Choroid plexus epithelial cell (primary cell): ENCODE data around the gene JUP.
"Not testable (repeated sequence)": the region's sequence is repeated elsewhere in the genome, so short reads cannot be mapped to it uniquely, and the experiment has no call there.

Experiments used
- DNase-seq: peaks from one replicate; pipeline ENCODE4 v3.0.0-alpha.2; 2010; ENCODE audit warnings: low read depth
- H3K4me3 ChIP-seq: 2 replicates; pipeline ENCODE4 v1.5.1; 2011; ENCODE audit warnings: low read depth, mild to moderate bottlenecking, control low read depth, low read length, moderate library complexity
- CTCF ChIP-seq: conservative IDR thresholded peaks from 2 replicates; pipeline ENCODE4 v1.5.1; 2011; ENCODE audit warnings: low read depth, mild to moderate bottlenecking, control low read depth, inconsistent platforms, low read length, moderate library complexity

The JUP gene

DNA sequence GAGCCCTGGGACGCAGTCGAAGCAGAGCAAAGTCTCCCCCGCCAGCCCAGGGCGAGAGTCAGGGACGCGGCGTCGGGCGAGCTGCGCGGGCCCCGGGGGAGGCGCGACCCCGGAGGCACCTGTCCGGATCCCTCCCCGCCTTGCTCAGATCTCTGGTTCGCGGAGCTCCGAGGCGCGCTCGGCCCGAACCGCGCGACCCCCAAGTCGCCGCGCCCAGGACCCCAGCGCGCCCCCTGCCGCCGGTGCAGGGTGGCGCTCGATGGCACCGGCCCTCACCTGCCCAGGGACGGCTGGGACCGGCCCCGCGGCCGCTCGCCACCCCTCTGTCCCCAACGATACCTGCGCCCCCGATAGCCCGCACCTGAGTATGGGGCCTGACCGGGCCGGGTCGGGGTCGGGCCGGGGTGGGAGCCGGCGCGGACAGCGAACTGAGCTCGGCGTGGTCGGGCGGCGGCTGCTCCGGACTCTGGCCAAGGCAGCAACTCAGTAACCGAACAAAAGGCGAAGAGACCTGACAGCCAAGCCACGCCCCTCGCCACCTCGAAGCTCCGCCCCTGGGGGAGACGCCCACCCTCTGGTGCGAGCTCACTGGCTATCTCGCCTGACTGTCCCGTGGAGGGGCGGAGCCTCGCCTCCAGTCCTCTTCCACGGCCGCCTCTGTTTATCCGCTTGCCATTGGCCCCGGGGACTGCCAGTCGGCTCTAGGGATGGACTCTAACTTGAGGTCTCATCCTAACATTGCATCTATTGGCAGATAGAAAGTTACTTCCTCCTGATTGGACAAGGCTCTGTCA lies at the start of gene JUP:
Gene JUP, minus strand, starts transcription at position 485 of the 794 bp plus-strand sequence. CDS start 14,857 bp downstream, outside the sequence.
- peak within 1 kb of the TSS; percentile 82 for H3K4me3 ChIP-seq
- DNase-seq, result peak; percentile 100
- TF ChIP-seq CTCF, result peak; percentile 26

DNA sequence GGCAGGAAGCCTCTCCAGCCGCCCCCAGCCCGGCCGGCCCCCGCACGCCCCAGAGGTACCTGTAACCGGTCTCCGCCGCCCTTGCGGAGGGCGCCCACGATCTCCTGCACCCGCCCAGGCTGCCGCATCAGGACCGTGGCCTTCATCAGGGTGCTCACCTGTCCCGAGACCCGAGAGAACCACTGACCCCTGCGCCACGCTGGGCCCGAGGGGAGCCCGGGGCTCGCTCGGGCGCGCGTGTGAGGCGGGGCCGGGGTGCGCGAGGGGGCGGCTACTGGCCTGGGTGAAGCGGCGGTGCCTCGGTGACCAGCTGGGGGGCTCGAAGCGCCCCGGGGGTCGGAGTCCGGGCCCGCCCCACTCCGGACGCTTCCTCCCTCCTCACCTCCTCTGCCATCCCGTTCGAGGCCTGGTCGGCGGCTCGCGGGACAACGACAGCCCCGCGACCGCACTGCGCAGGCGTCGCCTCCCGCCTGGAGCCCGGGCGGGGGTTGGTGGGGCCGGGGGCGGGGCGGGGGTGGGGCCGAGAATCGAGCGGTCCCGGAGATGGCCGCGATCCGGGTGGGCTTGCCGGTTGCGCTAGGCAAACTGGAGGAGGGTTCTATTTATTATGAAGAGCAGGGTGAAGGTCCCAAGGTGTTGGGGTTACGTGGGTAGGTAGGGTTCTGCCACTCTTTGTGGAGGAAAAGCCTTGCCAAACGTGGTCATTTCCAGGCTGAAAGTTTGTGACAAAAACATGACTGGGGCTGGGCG lies 49.5 kb upstream of the JUP start, which contains the start of gene NT5C3B:
Gene NT5C3B, minus strand, starts transcription at position 433 of the 750 bp plus-strand sequence. Its CDS starts 39 bp downstream, at position 394.
- TF ChIP-seq CTCF, result no peak
- peak; percentile 13 for DNase-seq
- peak within 1 kb of the TSS; percentile 78 for H3K4me3 ChIP-seq

- TF ChIP-seq CTCF, result no peak
- DNase-seq, result no peak
- H3K4me3 ChIP-seq, result peak overlapping the region; percentile 78
These were observed 48.8 kb upstream of the JUP start for GRCh38 chr17:41835214-41835799.

- not testable (repeated sequence) for H3K4me3 ChIP-seq, DNase-seq
These were observed 43.5 kb upstream of the JUP start for GRCh38 chr17:41829961-41830360.

GRCh38 chr17:41825175-41825845 lies 38.8 kb upstream of the JUP start:
- TF ChIP-seq CTCF, result no peak
- DNase-seq, result no peak
- no peak overlapping the region for H3K4me3 ChIP-seq

- DNase-seq, result no peak
- no peak overlapping the region for H3K4me3 ChIP-seq
- no peak for TF ChIP-seq CTCF
These were observed 37.6 kb upstream of the JUP start for GRCh38 chr17:41824086-41824485.

GRCh38 chr17:41823580-41823979 lies 37.1 kb upstream of the JUP start:
- no peak overlapping the region for H3K4me3 ChIP-seq
- TF ChIP-seq CTCF, result no peak
- DNase-seq, result no peak
